Mesendoderm (in vitro differentiated cells): ENCODE data around the gene PGGT1B.
"Not testable (repeated sequence)": the region's sequence is repeated elsewhere in the genome, so short reads cannot be mapped to it uniquely, and the experiment has no call there.

Source experiments
- DNase-seq: peaks from one replicate; pipeline ENCODE4 v3.0.0; 2013
- H2AK5ac ChIP-seq: 2 replicates; pipeline ENCODE4 v1.6.1; 2013; ENCODE audit warnings: low read length, inconsistent platforms
- H2BK120ac ChIP-seq: 2 replicates; pipeline ENCODE4 v1.6.1; 2013; ENCODE audit warnings: low read depth, mild to moderate bottlenecking, low read length, moderate library complexity, mixed read lengths
- H2BK15ac ChIP-seq: replicated peaks from 2 replicates; pipeline ENCODE4 v1.6.1; 2013; ENCODE audit warnings: low read depth, mild to moderate bottlenecking, moderate library complexity
- H2BK5ac ChIP-seq: 2 replicates; pipeline ENCODE4 v1.6.1; 2013; ENCODE audit warnings: low read length, inconsistent platforms
- H3K18ac ChIP-seq: 2 replicates; pipeline ENCODE4 v1.6.1; 2013; ENCODE audit warnings: mild to moderate bottlenecking, low read length, mixed read lengths
- H3K23ac ChIP-seq: one replicate; pipeline ENCODE4 v1.6.1; 2013; ENCODE audit warnings: low read length
- H3K27ac ChIP-seq: 2 replicates; pipeline ENCODE4 v1.5.1; 2013; ENCODE audit warnings: low read depth, mild to moderate bottlenecking, inconsistent platforms, low read length, moderate library complexity
- H3K27me3 ChIP-seq: 2 replicates; pipeline ENCODE4 v1.6.1; 2013; ENCODE audit warnings: low read length, control low read depth, mild to moderate bottlenecking, inconsistent platforms; ENCODE audit not compliant: insufficient read depth, poor library complexity
- H3K36me3 ChIP-seq: 2 replicates; pipeline ENCODE4 v1.6.1; 2013; ENCODE audit warnings: low read length, inconsistent platforms; ENCODE audit not compliant: control insufficient read depth, insufficient read depth
- H3K4ac ChIP-seq: one replicate; pipeline ENCODE4 v1.6.1; 2013; ENCODE audit warnings: low read depth, mild to moderate bottlenecking, low read length, moderate library complexity
- H3K4me1 ChIP-seq: 2 replicates; pipeline ENCODE4 v1.6.1; 2013; ENCODE audit warnings: low read depth, low read length, inconsistent platforms; ENCODE audit not compliant: control insufficient read depth
- H3K4me2 ChIP-seq: 2 replicates; pipeline ENCODE4 v1.6.1; 2013; ENCODE audit warnings: low read length
- H3K4me3 ChIP-seq: 2 replicates; pipeline ENCODE4 v1.5.1; 2013; ENCODE audit warnings: mild to moderate bottlenecking, low read length
- H3K56ac ChIP-seq: one replicate; pipeline ENCODE4 v1.6.1; 2013; ENCODE audit warnings: low read length
- H3K79me1 ChIP-seq: 2 replicates; pipeline ENCODE4 v1.6.1; 2013; ENCODE audit warnings: low read length, inconsistent platforms
- H3K79me2 ChIP-seq: 2 replicates; pipeline ENCODE4 v1.6.1; 2013; ENCODE audit warnings: mild to moderate bottlenecking, low read length; ENCODE audit not compliant: control insufficient read depth, insufficient read depth
- H3K9ac ChIP-seq: 2 replicates; pipeline ENCODE4 v1.6.1; 2013; ENCODE audit warnings: low read length, inconsistent platforms
- H4K5ac ChIP-seq: one replicate; pipeline ENCODE4 v1.6.1; 2013; ENCODE audit warnings: low read length
- H4K8ac ChIP-seq: one replicate; pipeline ENCODE4 v1.6.1; 2013; ENCODE audit warnings: low read depth, mild to moderate bottlenecking, control low read depth, low read length, moderate library complexity
- WGBS: extraction: QIAGEN DNeasy Blood & Tissue Kit; methylation state at CpG from one replicate; pipeline ENCODE4 v1.1.7; 2013; ENCODE audit warnings: low lambda C conversion rate, missing lambda C conversion rate; ENCODE audit not compliant: insufficient coverage; ENCODE audit errors: extremely low coverage; 5-methylcytosine and 5-hydroxymethylcytosine counted together

The PGGT1B gene

GRCh38 chr5:115260248-115260647, 2.4 kb downstream of the PGGT1B start:
- Histone ChIP-seq H3K36me3 (no peaks in the 10 kb centered on the region), H3K4me3 (no peak overlapping the region), H3K27ac (no peak overlapping the region), H3K56ac (no peak overlapping the region), H3K9ac (no peak overlapping the region), H3K4me2 (no peak overlapping the region), H3K23ac (no peak overlapping the region), H2BK120ac (no peak overlapping the region), H3K27me3 (no peaks in the 10 kb centered on the region), H3K79me1 (peaks cover 7% of the 10 kb centered on the region), H4K5ac (no peak overlapping the region), H2BK15ac (no peak overlapping the region), H4K8ac (no peak overlapping the region), H2AK5ac (no peak overlapping the region), H3K18ac (no peak overlapping the region), H2BK5ac (no peak overlapping the region), H3K4me1 (peaks cover 4% of the 10 kb centered on the region), H3K79me2 (peaks cover 25% of the 10 kb centered on the region), H3K4ac (no peak overlapping the region)
- no CpG with 5 or more reads among the region's 2 CpGs for WGBS
- no peak for DNase-seq

GRCh38 chr5:115257981-115258380, 4.7 kb downstream of the PGGT1B start:
- Histone ChIP-seq H3K4ac (no peak overlapping the region), H3K36me3 (no peaks in the 10 kb centered on the region), H3K9ac (no peak overlapping the region)

GRCh38 chr5:115249379-115249778, 13.3 kb downstream of the PGGT1B start:
- peak; percentile 11 for DNase-seq
- not testable (repeated sequence) for H4K8ac ChIP-seq, H3K9ac ChIP-seq, H3K56ac ChIP-seq, H2BK5ac ChIP-seq, H3K4me3 ChIP-seq, H3K27ac ChIP-seq, H3K18ac ChIP-seq, H4K5ac ChIP-seq, H3K79me1 ChIP-seq, H3K4me2 ChIP-seq, H3K4me1 ChIP-seq, H3K79me2 ChIP-seq, H3K23ac ChIP-seq, H3K36me3 ChIP-seq, H3K4ac ChIP-seq, H3K27me3 ChIP-seq, H2BK15ac ChIP-seq, H2BK120ac ChIP-seq, H2AK5ac ChIP-seq
- WGBS = no CpG with 5 or more reads among the region's 5 CpGs

More at GRCh38 chr5:115257981-115258380, 4.7 kb downstream of the PGGT1B start:
- Histone ChIP-seq H2BK15ac (no peak overlapping the region), H3K27ac (no peak overlapping the region), H3K4me3 (no peak overlapping the region), H2BK120ac (no peak overlapping the region), H4K5ac (no peak overlapping the region), H2AK5ac (no peak overlapping the region), H3K79me1 (peaks cover 9% of the 10 kb centered on the region), H4K8ac (no peak overlapping the region), H3K4me2 (no peak overlapping the region), H3K23ac (no peak overlapping the region), H2BK5ac (no peak overlapping the region), H3K4me1 (peaks cover 4% of the 10 kb centered on the region), H3K27me3 (no peaks in the 10 kb centered on the region), H3K79me2 (peaks cover 28% of the 10 kb centered on the region), H3K18ac (no peak overlapping the region), H3K56ac (no peak overlapping the region)
- no peak for DNase-seq

GRCh38 chr5:115246361-115246991, 16.2 kb downstream of the PGGT1B start:
- Histone ChIP-seq H4K5ac (no peak overlapping the region), H3K23ac (no peak overlapping the region), H3K27ac (no peak overlapping the region), H3K79me2 (no peaks in the 10 kb centered on the region), H3K4me3 (no peak overlapping the region), H3K4ac (no peak overlapping the region), H3K56ac (no peak overlapping the region), H3K27me3 (no peaks in the 10 kb centered on the region), H2BK120ac (no peak overlapping the region), H2BK5ac (no peak overlapping the region), H3K79me1 (peaks cover 2% of the 10 kb centered on the region), H3K36me3 (no peaks in the 10 kb centered on the region), H3K9ac (no peak overlapping the region), H4K8ac (no peak overlapping the region), H3K18ac (no peak overlapping the region), H2BK15ac (no peak overlapping the region), H2AK5ac (no peak overlapping the region), H3K4me1 (no peaks in the 10 kb centered on the region), H3K4me2 (no peak overlapping the region)
- no CpG with 5 or more reads among the region's 3 CpGs for WGBS
- peak; percentile 57 for DNase-seq

- Histone ChIP-seq H2AK5ac (no peak overlapping the region), H3K4me3 (no peak overlapping the region), H4K5ac (no peak overlapping the region), H3K9ac (no peak overlapping the region), H3K4me1 (no peaks in the 10 kb centered on the region), H4K8ac (no peak overlapping the region), H3K23ac (no peak overlapping the region), H3K18ac (no peak overlapping the region), H2BK5ac (no peak overlapping the region), H3K27me3 (no peaks in the 10 kb centered on the region), H3K4ac (no peak overlapping the region), H2BK120ac (no peak overlapping the region), H3K27ac (no peak overlapping the region), H2BK15ac (no peak overlapping the region), H3K79me1 (peaks cover 2% of the 10 kb centered on the region), H3K79me2 (no peaks in the 10 kb centered on the region), H3K56ac (no peak overlapping the region), H3K36me3 (no peaks in the 10 kb centered on the region), H3K4me2 (no peak overlapping the region)
- no peak for DNase-seq
Measured at GRCh38 chr5:115243412-115243811, 19.3 kb downstream of the PGGT1B start.

GRCh38 chr5:115241881-115242642, 20.6 kb downstream of the PGGT1B start:
- Histone ChIP-seq H3K79me2 (no peaks in the 10 kb centered on the region), H2AK5ac (no peak overlapping the region), H3K4me1 (no peaks in the 10 kb centered on the region), H3K4me3 (no peak overlapping the region), H3K23ac (no peak overlapping the region), H3K4ac (no peak overlapping the region), H3K79me1 (peaks cover 2% of the 10 kb centered on the region), H3K56ac (no peak overlapping the region), H4K8ac (no peak overlapping the region), H3K4me2 (no peak overlapping the region), H2BK5ac (no peak overlapping the region), H2BK15ac (no peak overlapping the region), H3K36me3 (no peaks in the 10 kb centered on the region), H3K9ac (no peak overlapping the region), H3K18ac (no peak overlapping the region), H2BK120ac (no peak overlapping the region), H3K27me3 (no peaks in the 10 kb centered on the region), H3K27ac (no peak overlapping the region), H4K5ac (no peak overlapping the region)
- no CpG with 5 or more reads among the region's 4 CpGs for WGBS
- no peak for DNase-seq
